ENCODE measurements around the gene MYZAP. TPM values are rescaled to one million over a fixed set of nuclear protein-coding genes. Genes with fewer than 3 reads are reported as not detected.

MYZAP gene
- total RNA-seq, 4 donors from 2014 or later, result 0.98 to 9.3 (median 2.7) TPM

- Histone ChIP-seq H3K4me1 (peaks cover 0 to 14% (median 1%) of the 10 kb centered on the region in 4 donors), H3K36me3 (no peaks in the 10 kb centered on the region), H3K27ac (no peak overlapping the region), H3K9me3 (no peaks in the 10 kb centered on the region), H3K4me3 (no peak overlapping the region), H3K27me3 (no peaks in the 10 kb centered on the region)
- TF ChIP-seq EP300 (IDR thresholded peaks at IDR 0.05) (no peak), CTCF (IDR thresholded peaks at IDR 0.05) (no peak), POLR2A (IDR thresholded peaks at IDR 0.05) (no peak)
- WGBS, 2 donors, result 84 to 87% methylated on average over 4 of the region's 4 CpGs
- DNase-seq (ENCODE audit: low spot score in 2 of 2), result no peak
Measured at GRCh38 chr15:57624730-57625129, 33.0 kb downstream of the MYZAP start.

GRCh38 chr15:57625703-57626448 is 34.2 kb downstream of the MYZAP start:
- Histone ChIP-seq H3K36me3 (no peaks in the 10 kb centered on the region), H3K4me3 (no peak overlapping the region), H3K4me1 (peaks cover 0 to 5% (median 0%) of the 10 kb centered on the region in 4 donors), H3K27ac (no peak overlapping the region), H3K9me3 (no peaks in the 10 kb centered on the region), H3K27me3 (no peaks in the 10 kb centered on the region)
- 74 to 76% methylated on average over 10 of the region's 10 CpGs for WGBS, 2 donors
- no peak for DNase-seq (ENCODE audit: low spot score in 2 of 2)
- no peak for TF ChIP-seq CTCF (IDR thresholded peaks at IDR 0.05)
- TF ChIP-seq POLR2A (IDR thresholded peaks at IDR 0.05), result no peak
- TF ChIP-seq EP300 (IDR thresholded peaks at IDR 0.05), result no peak

GRCh38 chr15:57626713-57627440 is 35.2 kb downstream of the MYZAP start:
- no peak for DNase-seq (ENCODE audit: low spot score in 2 of 2)
- H3K4me3 ChIP-seq, result no peak overlapping the region
- 32 to 34% methylated on average over 8 of the region's 8 CpGs for WGBS, 2 donors
- no peaks in the 10 kb centered on the region for H3K36me3 ChIP-seq
- TF ChIP-seq POLR2A (IDR thresholded peaks at IDR 0.05) (no peak), CTCF (IDR thresholded peaks at IDR 0.05) (no peak), EP300 (IDR thresholded peaks at IDR 0.05) (no peak)
- no peak overlapping the region for H3K27ac ChIP-seq
- H3K4me1 ChIP-seq, result peaks cover 0 to 5% (median 0%) of the 10 kb centered on the region in 4 donors
- H3K9me3 ChIP-seq, result no peaks in the 10 kb centered on the region
- no peaks in the 10 kb centered on the region for H3K27me3 ChIP-seq

- H3K4me1 ChIP-seq, result peaks cover 0 to 5% (median 0%) of the 10 kb centered on the region in 4 donors
- H3K27ac ChIP-seq, result no peak overlapping the region
- no peaks in the 10 kb centered on the region for H3K9me3 ChIP-seq
- no peak for DNase-seq (ENCODE audit: low spot score in 2 of 2)
- WGBS, 2 donors, result 89 to 94% methylated on average over 5 of the region's 5 CpGs
- no peak overlapping the region for H3K4me3 ChIP-seq
- no peaks in the 10 kb centered on the region for H3K27me3 ChIP-seq
- H3K36me3 ChIP-seq, result no peaks in the 10 kb centered on the region
- TF ChIP-seq POLR2A (IDR thresholded peaks at IDR 0.05), result no peak
- no peak for TF ChIP-seq CTCF (IDR thresholded peaks at IDR 0.05)
- TF ChIP-seq EP300 (IDR thresholded peaks at IDR 0.05), result no peak
Measured at GRCh38 chr15:57631386-57632110, 39.8 kb downstream of the MYZAP start.
